ENCODE data around the gene PPFIBP2.
A peak's percentile ranks its signal among the peaks of the same experiment; 100 is the strongest.
"Not testable (repeated sequence)": the region's sequence is repeated elsewhere in the genome, so short reads cannot be mapped to it uniquely, and the experiment has no call there.

Gene PPFIBP2

DNA sequence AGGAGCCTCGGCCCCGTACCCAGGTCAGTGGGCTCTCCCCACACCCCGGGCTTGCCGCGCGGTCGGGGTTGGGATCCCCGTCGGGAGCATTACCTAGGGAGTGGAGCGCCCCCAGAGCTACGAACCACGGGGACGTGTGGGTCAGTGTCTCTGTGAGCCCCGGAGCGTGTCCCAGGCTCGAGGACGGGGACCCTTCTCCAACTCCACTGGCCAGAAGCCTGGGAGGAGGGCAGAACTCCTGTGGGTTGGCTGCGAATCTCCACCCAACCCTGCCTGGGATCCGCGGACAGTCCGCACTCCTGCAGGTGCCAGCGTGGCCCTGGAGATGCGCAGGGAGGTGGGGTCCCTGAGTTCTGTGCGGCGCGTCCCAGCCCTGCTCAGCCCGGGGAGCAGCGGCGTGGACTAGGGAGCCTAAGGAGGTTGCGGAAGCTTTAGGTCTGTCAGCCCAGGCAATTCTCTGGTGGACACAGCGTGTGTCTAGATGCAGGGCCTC lies 346 bp downstream of the PPFIBP2 start:
- Histone ChIP-seq H3K79me2 (ENCODE audit: low read length) (peaks cover 34% of the 10 kb centered on the region), H4K20me1 (ENCODE audit: insufficient read depth, low read length) (no peaks in the 10 kb centered on the region), H3K4me3 (ENCODE audit: low read length) (peak overlapping the region; percentile 82), H3K36me3 (replicated peaks; ENCODE audit: insufficient read depth, low read length) (no peaks in the 10 kb centered on the region), H3K27me3 (replicated peaks; ENCODE audit: insufficient read depth, low read length) (no peaks in the 10 kb centered on the region), H3K9me3 (replicated peaks; ENCODE audit: insufficient read depth, low read length) (no peaks in the 10 kb centered on the region), H2AFZ (ENCODE audit: low read length) (peak overlapping the region; percentile 74), H3K9ac (ENCODE audit: low read length) (peak overlapping the region; percentile 89), H3K9me2 (replicated peaks; ENCODE audit: insufficient read depth, low read length) (no peaks in the 10 kb centered on the region), H3K4me1 (ENCODE audit: low read length) (peaks cover 30% of the 10 kb centered on the region), H3K27ac (ENCODE audit: low read length) (peak overlapping the region; percentile 96; the same call in 1 of the 2 replicates), H3F3A (ENCODE audit: insufficient read depth, low read length) (peaks cover 24% of the 10 kb centered on the region), H3K4me2 (ENCODE audit: low read depth, low read length) (peak overlapping the region; percentile 95)
- peak; percentile 10 for DNase-seq
- TF ChIP-seq CTCF (IDR thresholded peaks at IDR 0.05; ENCODE audit: low read length) = 0 out of 2 replicates have a peak, but pooled peaks have one; percentile 2
- no peak for TF ChIP-seq EZH2 (optimal IDR thresholded peaks at IDR 0.05; ENCODE audit: low read depth, low read length)
- no peak for TF ChIP-seq EZH2phosphoT487 (IDR thresholded peaks at IDR 0.05; ENCODE audit: low read length)

DNA sequence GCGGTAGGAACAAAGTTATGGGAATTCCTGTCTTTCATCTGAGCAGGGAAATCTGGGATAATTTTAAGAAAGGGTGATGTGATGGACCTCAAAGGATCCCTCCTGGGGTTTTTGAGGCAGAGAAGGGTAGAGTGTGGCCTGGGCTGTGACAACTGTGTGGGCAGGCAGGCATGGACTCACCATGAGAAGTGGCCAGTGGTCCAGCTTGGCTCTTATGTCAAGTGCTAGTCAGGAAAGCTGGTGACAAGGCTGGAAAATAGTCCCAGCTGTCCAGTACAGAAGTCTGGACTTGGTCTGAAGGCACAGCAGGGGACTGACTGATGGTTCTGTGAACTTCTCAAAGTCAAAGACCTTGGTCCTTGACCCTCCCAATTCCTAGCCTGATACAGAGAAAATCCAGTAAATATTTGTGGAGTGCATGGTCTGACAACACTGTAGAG lies 1.7 kb downstream of the PPFIBP2 start:
- H3K36me3 ChIP-seq (replicated peaks; ENCODE audit: insufficient read depth, low read length) = no peaks in the 10 kb centered on the region
- peaks cover 34% of the 10 kb centered on the region for H3K79me2 ChIP-seq (ENCODE audit: low read length)
- DNase-seq = no peak
- no peaks in the 10 kb centered on the region for H3K27me3 ChIP-seq (replicated peaks; ENCODE audit: insufficient read depth, low read length)
- H4K20me1 ChIP-seq (ENCODE audit: insufficient read depth, low read length) = no peaks in the 10 kb centered on the region
- no peak overlapping the region for H3K4me3 ChIP-seq (ENCODE audit: low read length)
- H3K9me3 ChIP-seq (replicated peaks; ENCODE audit: insufficient read depth, low read length) = no peaks in the 10 kb centered on the region
- no peak overlapping the region for H3K27ac ChIP-seq (ENCODE audit: low read length)
- H3K4me2 ChIP-seq (ENCODE audit: low read depth, low read length) = no peak overlapping the region
- no peak overlapping the region for H2AFZ ChIP-seq (ENCODE audit: low read length)
- H3K4me1 ChIP-seq (ENCODE audit: low read length) = peaks cover 42% of the 10 kb centered on the region
- TF ChIP-seq EZH2phosphoT487 (IDR thresholded peaks at IDR 0.05; ENCODE audit: low read length) (no peak), CTCF (IDR thresholded peaks at IDR 0.05; ENCODE audit: low read length) (no peak), EZH2 (optimal IDR thresholded peaks at IDR 0.05; ENCODE audit: low read depth, low read length) (no peak)
- H3F3A ChIP-seq (ENCODE audit: insufficient read depth, low read length) = peaks cover 30% of the 10 kb centered on the region
- H3K9ac ChIP-seq (ENCODE audit: low read length) = no peak overlapping the region
- no peaks in the 10 kb centered on the region for H3K9me2 ChIP-seq (replicated peaks; ENCODE audit: insufficient read depth, low read length)

GRCh38 chr11:7516475-7516874 lies 2.7 kb downstream of the PPFIBP2 start:
- no peaks in the 10 kb centered on the region for H4K20me1 ChIP-seq (ENCODE audit: insufficient read depth, low read length)
- H3K9ac ChIP-seq (ENCODE audit: low read length) = no peak overlapping the region
- no peak overlapping the region for H2AFZ ChIP-seq (ENCODE audit: low read length)
- no peak for DNase-seq
- H3K4me2 ChIP-seq (ENCODE audit: low read depth, low read length) = no peak overlapping the region
- H3K27ac ChIP-seq (ENCODE audit: low read length) = no peak overlapping the region
- no peaks in the 10 kb centered on the region for H3K27me3 ChIP-seq (replicated peaks; ENCODE audit: insufficient read depth, low read length)
- H3F3A ChIP-seq (ENCODE audit: insufficient read depth, low read length) = peaks cover 33% of the 10 kb centered on the region
- H3K4me3 ChIP-seq (ENCODE audit: low read length) = no peak overlapping the region
- H3K9me2 ChIP-seq (replicated peaks; ENCODE audit: insufficient read depth, low read length) = no peaks in the 10 kb centered on the region
- H3K4me1 ChIP-seq (ENCODE audit: low read length) = peaks cover 44% of the 10 kb centered on the region
- H3K79me2 ChIP-seq (ENCODE audit: low read length) = peaks cover 34% of the 10 kb centered on the region
- no peaks in the 10 kb centered on the region for H3K36me3 ChIP-seq (replicated peaks; ENCODE audit: insufficient read depth, low read length)
- TF ChIP-seq EZH2 (optimal IDR thresholded peaks at IDR 0.05; ENCODE audit: low read depth, low read length) (no peak), EZH2phosphoT487 (IDR thresholded peaks at IDR 0.05; ENCODE audit: low read length) (no peak), CTCF (IDR thresholded peaks at IDR 0.05; ENCODE audit: low read length) (no peak)
- H3K9me3 ChIP-seq (replicated peaks; ENCODE audit: insufficient read depth, low read length) = no peaks in the 10 kb centered on the region

DNA sequence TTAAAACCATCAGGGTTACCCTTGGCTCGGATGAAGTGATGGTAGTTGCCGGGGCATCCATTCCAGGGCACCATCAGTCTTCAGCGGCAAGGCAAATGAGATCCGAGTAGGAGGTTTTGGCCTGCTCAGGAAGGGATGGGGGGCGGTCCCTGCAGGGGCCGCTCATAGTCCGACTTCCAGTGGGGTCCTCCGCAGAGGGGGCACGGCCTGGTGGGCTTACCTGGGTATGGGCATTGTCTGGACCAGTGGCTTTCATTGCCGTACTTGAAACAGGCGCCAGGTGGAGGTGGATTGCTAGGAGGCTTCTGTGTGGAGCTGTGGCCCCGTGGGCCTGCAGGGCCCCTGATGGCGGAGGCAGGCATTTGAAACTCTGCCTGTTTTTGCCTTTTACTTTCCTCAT lies 3.9 kb downstream of the PPFIBP2 start:
- not testable (repeated sequence) for H3K4me2 ChIP-seq (ENCODE audit: low read depth, low read length); H3K9ac ChIP-seq (ENCODE audit: low read length); H3K27me3 ChIP-seq (replicated peaks; ENCODE audit: insufficient read depth, low read length); DNase-seq; H3K27ac ChIP-seq (ENCODE audit: low read length); H3K9me3 ChIP-seq (replicated peaks; ENCODE audit: insufficient read depth, low read length); H2AFZ ChIP-seq (ENCODE audit: low read length); H4K20me1 ChIP-seq (ENCODE audit: insufficient read depth, low read length); H3K9me2 ChIP-seq (replicated peaks; ENCODE audit: insufficient read depth, low read length); H3K4me3 ChIP-seq (ENCODE audit: low read length); H3K36me3 ChIP-seq (replicated peaks; ENCODE audit: insufficient read depth, low read length)
- peaks cover 44% of the 10 kb centered on the region for H3K4me1 ChIP-seq (ENCODE audit: low read length)
- H3K79me2 ChIP-seq (ENCODE audit: low read length) = peaks cover 46% of the 10 kb centered on the region
- peaks cover 21% of the 10 kb centered on the region for H3F3A ChIP-seq (ENCODE audit: insufficient read depth, low read length)
